Activated CD8-positive, alpha-beta memory T cell treated with anti-CD3 and anti-CD28 coated beads, Interleukin-2, amount 50 U/mL, for 48 hours (primary cell): ENCODE data around the gene LASP1.

ENCODE experiments used
- DNase-seq: peaks from one replicate; pipeline ENCODE4 v3.0.0-alpha.2; 2020

Gene LASP1

DNA sequence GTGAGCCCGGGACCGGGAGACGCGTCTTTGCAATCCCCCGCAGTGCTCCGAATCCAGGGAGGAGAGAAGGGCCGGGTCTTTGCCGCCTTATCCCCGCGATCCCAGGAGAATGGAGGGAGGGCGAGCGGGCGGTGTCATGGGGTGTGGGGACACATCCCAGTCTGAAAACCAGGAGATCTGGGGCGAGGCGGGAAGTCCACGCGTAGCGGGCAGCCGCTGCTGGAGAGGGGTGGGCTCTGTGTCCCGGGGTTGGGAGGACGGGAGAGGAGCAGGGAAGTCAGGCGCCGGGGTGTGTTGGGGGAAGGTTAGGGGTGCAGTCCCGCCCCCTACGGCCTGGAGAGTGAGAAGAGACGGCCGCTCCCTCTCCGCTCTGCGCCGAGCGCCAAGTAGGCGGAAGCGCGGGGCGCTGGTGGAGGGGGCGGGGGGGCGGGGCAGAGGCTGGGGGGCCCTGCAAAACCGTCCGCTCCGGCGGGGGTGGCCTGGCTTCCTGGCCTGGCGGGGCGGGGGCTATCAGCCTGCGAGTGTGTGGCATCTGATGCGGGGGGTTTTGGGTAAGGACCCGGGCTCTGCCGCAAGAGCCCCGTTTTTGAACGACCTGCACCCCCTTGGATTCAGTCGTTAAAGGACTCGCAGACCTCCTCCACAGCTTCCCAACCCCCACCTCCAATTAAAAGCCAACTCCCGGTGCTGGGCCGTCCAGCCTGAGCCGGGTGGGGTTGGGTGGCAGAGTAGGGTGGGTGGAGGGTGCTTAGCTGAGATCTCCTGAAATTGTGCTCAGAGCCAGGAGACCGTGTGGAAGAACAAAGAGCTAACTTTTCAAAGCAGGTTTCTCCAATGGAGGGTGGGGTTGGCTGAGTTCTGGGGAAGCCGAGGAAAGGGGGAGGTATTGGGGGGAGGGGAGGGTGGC is 654 bp downstream of the LASP1 start:
- peak; percentile 86 for DNase-seq

DNA sequence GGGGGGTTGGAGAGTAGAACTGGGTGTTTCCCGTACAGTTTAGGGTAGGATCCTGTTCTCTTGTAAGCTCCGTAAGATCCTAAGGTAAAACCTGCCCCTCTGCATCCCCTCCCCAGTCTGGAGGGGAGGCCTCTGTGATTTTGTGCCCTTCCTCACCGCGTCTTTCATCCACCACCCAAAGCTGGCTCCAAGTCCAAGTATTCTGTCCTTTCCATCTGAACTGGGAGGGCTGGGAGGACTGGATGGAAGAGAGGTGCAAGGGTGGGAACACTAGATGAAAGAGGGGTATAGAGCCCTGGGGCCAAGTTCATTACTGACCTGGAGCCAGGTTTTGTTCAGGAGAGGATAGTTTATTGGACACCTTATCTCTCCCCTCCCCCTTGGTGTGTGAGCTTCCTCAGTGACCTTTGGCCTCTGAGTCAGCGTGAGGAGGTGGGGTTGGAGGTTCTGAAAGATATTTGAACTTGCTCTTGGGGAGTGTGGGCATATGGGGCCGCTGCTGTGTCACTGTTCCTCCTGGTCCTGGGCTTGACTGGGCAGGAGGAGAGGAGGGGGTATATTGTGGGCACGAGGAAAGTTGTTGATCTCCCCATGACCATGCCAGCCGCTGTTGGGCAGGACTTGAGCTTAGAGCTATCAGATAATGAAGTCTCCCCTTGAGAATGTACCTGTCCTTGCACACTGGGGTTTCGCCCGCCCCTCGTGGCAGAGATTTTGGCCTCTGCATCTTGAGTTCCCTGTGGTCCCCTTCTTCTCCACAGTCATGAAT is 1.6 kb downstream of the LASP1 start:
- DNase-seq: no peak

DNA sequence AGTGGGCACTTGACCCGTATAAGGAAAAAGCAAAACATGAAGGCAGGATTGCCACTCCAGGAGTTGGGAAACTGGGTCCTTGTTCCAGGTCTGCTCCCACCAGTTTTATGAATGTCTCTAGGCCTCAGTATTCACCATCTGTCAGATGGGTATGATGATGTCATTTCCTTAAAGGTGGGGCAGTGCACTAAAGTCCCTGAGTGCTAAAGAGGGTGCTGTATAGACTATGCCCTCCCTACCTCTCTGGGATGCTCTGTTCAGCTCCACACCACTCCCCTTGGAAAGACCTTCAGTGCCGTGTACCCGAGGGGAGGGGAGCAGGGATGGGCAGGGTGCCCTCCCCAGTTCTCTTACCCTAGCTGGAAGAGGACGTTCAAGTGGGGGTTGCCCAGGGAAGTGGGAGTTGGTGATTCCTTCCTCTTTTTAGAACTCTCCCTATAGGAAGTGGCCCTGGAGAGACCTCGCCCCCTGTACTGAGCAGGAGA is 2.2 kb downstream of the LASP1 start:
- no peak for DNase-seq

DNA sequence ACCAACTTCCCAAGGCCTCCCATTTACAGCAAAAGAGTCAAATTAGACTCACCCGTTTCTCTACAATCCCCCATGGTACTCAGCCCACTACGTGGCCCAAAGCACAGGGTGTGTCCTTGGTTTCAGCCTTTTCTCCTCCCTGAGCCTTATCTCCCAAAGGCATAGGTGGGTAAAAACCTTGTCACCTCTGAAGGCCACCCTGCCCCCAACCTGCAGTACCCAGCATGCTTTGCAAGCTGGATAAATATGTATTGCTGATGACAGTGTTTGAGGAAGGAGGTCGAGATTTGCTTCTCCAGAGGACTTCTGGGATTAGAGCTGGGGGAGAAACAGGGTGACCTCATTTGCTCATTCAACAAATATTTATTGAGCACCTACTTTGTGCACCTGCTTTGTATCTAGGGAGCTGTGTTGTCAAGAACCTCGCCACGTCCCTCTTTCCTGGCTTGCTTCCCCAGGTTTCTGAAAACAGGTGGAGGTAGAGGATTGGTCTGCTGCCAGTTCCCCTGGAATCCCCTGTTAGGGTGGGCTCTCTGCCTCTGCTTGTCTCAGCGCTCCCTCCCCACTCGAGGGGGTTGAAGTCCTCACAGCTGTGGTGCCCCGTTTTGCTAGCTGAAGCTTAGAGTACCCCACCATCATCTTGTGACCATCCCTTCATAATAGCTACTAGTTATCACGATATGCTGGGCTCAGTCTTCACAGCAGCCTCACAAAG is 3.0 kb downstream of the LASP1 start:
- no peak for DNase-seq

DNA sequence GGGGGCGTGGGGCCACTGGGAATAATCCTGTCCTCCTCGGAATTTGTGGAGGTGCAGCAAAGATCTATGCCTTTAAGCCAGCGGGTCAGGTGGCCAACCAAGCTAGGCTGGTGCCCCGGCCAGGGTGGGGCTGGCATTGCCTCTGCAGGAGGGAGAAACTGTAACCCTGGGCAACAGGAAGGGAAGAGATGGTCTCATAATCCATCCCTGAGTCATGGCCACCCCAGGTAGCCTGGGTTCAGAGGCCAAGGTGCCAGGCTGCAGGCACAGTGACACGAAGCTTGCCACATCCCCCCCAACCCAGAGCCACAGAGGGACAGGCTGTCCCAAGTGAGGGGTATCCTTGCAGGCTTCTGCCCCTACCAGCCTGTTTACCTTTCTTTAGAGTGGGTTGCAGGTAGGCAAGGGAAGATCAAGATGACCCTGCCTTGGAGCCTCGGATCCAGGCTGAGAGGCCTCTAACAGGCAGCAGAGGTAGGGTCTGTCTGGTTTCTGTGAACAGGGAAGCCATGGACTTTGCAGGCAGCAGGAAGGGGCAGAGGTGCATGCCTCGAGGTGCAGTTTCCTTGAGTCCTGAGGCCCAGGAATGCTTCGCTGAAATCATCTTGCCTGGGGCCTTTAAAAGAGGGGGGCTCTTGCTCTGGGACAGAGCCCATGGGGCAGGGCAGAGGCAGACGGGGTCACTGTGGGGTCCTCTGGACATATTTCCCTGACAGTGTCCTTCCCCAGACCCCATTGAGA is 4.0 kb downstream of the LASP1 start:
- DNase-seq: no peak

DNA sequence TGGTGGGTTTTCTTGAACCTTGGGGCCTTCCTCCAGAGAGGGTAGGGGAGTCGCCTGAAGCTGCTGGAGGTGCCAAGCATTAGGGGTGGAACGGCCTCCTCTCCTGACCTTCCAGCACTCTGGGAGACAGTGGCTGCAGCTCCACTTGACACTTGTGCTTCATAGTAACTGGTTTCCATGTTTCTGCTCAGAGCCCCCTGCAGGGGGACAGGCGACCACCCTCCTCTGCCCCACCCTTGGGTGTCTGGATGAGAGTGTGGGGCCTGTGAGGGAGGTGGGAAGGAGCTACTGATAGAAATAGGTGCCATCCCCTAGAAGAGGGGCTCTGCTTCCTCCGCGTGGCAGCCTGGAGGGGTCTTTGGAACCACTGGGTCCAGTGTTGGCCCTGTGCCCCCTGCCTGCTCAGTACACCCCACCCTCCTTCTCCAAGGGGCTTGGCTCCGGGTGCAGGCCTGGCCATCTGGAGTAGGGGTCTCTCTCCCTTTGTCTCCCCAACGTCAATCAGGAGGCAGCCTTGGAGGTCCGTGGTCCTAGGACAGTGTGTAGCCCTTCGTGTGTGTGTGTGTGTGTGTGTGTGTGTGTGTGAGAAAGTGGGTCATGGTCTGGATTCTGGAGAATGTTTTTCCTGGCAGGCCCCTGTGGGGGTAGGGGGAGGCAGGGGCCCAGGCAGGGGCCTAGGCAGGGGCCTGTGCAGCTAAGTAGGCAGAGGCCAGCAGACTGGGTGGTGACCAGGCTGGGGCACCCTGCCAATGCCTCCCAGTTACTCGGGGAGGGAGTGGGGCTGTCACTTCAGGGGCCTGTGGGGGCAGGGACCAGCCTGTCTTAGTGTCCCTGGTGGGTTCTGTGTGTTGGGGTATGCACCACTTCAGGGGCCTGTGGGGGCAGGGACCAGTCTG is 4.9 kb downstream of the LASP1 start:
- no peak for DNase-seq

DNA sequence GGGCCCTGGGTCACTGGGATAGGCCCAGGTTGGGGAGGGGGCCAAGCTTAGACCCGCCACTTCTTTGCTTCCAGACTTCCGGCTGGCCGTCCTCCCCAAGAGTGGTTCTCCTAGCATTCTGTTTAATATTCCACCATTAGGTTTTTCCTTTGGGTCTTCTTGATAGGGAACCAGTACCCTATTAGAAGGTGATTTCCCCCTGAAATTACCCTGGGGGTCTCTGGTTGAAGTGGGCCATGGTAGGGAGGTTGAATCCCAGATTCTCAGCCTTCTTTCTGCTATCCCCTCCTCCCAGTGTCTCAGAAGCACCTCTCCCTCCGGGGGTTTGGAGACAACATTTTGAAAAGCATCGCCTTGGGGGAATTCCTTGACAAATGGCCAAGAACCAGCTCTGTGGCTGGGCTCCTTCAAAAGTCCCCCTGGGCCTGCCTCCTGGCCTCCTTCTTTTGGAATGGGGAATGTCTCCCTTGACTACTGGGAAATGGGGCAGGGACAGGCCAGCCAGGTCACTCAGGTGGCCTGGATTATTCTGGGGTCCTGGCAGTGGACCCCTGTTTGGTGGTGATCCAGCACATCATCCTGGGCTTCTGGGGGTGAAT is 5.7 kb downstream of the LASP1 start:
- DNase-seq: no peak

DNA sequence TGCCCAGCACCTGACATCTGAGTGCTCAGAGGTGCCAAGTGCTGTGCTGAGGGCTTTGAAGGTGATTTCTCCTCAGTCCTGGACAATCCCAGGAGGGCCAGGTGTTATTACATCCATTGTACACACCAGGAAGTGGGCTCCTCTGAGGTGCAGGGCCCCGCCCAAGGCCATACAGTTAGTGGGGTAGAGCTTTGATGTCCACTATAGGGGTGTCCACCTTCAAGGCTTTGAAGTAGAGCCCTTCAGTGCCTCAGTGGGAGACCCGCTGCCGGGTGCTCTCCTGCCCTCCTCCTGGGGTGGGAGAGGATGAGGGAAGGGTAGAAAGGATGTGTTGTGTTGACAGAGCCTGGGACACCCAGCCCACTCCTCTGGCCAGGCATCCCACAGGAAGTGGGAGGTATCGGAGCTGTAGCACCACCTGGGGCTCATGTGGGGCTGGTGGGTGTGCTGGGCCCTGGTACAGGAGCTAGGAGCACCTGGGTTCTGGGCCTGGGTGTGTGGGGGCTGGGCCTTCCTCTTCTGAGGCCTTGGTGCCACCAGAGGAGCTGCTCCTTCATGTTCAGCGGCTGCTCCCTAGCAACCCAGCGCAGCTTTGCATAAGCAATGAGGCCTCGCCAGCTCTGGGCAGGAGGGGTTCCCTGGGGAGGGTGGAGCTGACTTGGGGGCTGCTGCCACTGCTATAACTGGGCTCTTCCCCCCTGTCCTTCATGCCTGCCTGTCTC is 7.4 kb downstream of the LASP1 start:
- no peak for DNase-seq

DNA sequence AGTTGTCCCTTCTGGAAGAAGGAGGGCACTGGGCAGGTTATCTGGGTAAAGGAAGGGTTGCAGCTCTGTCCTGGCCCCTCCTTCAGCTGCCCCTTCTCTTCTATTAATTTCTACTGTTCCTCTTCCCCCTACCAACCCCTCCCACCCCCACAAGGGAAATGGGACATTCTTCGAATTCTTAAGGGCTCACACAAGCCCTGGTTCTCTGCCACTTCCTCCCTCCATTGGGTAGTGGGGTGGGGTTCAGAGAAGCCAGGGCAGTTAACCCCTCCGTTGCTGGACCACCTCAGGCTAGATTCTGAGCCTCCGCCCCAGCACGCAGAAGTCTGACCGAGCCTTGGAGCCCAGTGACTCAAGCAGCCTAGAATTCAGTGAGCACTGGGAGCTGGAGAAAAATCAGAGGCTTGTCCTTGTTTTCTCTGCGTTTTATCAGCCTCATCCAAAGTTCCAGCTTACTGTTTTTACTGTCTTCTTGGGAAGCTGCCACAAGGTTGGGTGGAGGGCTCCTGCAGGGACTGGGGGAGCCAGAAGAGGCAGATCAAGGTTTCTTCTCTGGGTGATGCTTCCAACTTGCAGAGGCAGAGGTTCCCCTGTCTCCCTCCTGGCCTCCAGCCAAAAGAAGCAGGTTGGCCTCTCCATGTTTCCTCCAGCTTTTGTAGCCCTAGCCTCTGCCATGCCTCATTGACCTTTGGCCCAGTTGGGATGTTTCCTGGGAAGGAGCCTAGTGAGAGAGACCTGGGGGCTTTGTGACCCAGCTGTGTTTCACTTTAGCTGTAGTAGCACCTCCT is 10.2 kb downstream of the LASP1 start:
- DNase-seq: no peak

DNA sequence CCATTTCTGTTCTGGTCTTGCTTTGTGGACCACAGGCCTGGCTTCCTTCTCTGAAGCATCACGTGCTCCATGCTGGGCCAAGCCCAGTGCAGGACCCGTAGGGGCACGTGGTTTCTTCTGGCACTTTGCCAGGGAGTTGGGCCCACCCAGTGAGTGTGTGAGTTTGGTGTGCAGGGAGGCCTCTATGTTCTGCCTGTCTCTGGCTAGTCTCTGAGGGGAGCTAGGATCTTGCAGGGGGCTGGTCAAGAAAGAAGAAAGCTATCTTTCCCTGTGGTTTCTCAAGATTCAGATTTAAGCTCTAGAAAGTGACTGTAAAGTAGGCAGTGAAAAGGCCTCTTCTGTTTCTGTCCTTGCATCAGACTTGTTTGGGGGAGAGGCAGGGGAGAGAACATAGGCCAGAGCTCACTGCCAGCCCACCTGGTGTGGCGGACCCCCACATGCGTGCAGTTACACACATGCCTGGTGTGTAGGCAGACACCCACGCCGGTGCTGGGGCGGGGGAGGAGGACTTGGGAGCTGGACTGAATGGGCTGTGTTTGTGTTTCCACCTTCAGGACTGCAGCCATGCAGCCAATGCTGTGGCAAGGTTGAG is 11.8 kb downstream of the LASP1 start:
- peak; percentile 85 for DNase-seq

DNA sequence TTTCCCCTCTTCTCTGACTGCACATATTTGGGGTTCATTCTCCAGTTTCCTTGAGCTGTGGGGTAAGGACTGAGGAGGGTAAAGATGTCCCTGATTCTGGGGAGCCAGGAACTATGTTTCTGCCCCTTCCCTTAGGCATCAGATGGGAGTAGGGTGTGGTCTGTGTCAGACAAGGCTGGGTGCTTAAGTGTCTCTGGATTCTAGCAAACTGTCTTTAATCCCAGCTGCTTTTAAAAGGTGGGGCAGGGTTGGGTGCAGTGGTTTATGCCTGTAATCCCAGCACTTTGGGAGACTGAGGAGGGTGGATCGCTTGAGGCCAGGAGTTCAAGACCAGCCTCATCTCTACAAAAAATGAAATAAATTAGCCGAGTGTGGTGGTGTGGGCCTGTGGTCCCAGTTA is 13.0 kb downstream of the LASP1 start:
- DNase-seq: no peak

DNA sequence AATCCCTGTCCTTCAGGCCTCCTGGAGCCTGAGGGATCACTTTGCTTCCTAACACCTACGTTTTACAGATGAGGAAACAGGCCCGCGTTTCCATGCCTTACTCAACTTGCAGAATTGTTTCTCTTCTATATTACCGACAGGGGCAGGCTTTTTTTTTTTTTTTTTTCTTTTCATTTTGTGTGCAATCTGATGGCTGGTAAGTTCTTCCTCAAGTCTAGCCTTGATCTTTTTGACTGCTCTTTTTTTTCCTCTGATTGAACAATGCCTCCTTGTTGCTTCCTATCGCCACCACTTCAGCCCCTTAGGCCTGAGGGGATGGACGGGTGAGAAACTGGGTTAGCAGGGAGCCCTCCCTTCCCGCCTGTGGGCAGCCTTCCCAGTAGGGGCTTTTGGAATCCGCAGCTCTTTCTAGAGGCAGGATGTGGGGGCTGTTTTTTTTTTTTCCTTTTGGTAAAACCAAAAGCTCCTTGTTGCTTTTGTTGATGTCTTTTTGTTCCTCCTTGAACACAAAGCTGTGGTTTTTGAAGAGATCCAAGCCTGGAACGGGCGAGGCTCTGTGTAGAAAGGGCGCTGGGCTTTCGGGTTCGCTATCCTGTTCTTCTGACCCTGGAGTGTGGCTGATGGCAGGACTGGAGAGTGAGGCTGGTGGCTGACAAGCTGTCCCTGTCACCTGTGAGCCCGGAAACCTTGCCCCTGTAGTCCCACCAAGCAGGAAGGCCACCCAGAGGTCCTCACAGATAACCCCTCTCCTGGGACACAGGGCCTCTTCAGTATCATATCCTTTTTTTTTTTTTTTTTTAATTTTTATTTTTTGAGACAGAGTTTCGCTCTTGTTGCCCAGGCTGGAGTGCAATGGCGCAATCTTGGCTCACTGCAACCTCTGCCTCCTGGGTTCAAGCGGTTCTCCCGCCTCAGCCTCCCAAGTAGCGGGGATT is 14.0 kb downstream of the LASP1 start:
- no peak for DNase-seq

DNA sequence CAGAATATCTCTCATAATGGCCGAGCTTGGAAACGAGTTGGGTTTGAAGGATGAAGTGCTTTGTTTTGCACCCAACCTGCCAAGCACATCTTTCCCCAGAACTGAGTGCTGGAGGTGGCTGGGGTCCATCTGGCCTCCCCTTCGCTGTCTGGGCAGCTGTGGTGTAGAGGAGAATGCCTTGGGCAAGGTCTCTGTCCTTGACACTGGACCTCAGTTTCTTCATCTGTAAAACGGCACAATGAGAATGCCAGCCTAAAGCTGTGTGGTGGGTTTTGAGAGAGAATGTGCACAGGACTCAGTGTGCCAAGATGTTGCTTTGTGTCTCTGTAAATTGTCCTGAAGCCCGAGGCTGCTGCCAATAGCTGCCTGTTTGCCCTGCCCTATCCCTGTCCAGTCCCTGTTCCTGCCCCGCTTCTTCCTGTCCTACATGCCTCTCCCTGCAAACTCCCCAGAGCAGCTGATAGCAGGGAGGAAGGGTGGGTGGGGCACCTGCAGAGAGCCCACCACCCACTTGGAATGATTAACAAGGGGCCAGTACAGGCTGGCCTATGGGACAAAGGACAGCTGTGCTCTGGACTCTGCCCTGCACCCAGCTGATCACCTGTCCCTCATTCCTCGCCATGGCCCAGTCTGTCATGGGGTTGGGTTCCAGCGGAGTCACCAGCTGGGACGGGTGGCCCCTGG is 15.3 kb downstream of the LASP1 start:
- no peak for DNase-seq

DNA sequence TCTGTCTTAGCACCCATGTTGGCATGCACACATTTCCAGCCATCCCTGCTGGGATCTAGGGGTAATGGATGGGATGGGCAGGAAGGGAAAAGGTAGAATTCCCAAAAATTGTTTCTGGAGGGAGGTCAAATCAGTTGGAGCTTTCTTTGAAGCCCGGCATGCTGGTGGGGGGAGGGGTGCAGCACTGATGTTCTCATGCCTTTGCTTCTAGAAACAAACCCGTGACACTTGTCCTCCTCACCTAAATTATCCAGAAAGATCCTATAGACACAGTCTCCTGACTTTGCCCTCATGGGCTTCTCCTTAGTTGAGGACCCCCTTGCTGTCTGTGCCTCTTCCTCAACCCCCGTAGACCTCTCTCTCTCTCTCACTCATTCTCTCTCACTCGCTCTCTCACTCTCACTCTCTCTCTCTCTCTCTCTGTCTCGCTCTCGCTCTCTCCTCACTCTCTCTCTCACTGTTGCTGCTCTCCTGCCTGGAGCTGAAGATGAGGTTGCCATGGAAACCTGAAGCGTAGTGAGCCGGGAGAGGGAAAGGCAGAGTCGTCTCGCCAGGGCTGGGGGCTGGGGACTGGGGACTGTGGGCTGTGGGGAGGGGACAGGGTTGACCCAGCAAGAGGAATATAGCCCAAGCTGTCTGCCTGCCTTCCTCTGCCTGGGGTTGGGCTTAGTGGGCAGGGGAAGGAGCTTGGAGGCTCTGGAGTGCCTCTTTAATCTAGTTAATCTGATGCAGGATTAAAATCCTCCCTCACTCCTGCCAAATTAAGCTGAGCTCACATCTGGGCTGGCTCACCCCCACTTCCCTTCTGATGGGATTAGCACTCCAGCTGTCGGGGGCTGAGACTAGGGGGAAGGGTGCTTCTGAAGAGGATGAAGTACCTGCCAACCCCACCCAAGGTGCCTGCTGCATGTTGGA is 16.1 kb downstream of the LASP1 start:
- DNase-seq: no peak

DNA sequence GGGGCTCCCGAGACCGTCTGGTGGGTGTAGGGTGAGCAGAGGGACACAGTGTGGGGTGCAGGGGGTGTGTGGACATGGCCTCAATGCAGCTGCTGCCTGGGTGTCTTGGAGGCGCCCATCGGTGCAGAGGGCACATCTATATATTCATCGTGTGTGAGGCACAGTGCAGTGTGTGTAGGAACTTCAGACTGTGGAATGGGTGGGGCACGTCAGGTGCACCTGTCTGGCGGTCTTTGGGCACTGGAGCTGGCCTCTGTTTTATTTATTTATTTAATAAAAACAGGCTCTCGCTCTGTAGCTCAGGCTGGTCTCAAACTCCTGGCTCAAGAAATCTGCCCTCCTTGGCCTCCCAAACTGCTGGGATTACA is 16.8 kb downstream of the LASP1 start:
- DNase-seq: no peak

DNA sequence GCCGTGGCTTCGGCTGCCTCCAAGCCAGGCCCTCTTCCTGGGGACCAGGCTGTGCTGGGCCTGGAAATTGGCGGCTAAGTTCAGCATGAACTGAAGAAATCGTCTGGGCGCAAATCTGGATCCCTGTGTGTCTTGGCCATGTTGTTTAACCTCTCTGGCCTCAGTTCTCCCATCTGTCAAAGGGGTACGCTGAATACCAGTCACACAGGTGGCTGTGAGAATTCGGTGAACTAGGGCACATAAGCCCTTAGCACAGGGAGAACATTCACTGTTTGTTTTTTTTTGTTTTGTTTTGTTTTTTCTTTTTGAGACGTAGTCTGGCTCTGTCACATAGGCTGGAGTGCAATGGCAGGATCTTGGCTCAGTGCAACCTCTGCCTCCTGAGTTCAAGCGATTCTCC is 19.0 kb downstream of the LASP1 start:
- no peak for DNase-seq
